Measurements from ENCODE around the gene SLC16A9.

Gene SLC16A9

DNA sequence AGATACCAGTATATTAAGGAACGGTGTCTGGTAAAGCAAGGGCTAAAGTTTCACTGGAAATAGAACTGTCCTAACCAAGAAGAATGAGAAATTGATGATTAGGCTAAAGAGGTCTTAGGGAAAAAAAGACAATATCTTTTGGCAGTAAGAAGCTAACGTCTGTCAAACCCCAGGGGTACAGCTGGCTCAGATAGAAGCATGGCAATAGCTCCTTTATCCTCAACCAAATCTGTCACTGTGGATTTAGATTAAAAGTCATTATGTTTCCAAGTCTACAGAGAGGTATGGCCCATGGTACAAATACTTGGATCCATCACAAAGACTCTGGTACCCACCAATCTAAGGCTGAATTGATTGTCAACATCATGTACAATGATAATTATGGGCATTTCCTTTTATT is 8.6 kb upstream of the SLC16A9 start:
- DNase-seq, result no peak

DNA sequence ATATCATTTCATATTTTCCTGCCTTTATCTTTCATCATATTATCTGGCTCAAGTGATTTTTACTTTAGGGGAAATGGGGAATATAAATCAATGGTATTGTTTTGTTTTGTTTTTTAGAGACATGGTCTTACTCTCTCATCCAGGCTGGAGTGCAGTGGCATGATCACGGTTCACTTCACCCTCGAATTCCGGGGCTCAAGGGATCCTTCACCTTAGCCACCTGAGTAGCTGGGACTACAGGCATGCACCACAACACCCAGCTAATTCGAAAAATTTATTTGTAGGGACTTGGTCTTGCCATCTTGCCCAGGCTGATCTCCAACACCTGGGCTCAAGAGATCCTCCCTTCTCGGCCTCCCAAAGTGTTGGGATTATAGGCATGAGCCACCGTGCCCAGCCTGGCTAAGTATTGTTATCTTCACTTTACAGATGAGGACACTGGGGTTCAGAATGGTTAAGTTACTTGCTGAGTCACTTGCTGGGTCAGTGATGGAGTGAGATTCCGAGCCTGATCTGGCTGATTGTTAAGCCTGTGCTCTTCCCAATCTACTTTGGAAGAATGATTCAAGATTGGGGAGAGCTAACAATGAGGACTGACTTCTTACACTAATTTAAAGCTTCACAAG is 3.7 kb upstream of the SLC16A9 start:
- no peak for DNase-seq

DNA sequence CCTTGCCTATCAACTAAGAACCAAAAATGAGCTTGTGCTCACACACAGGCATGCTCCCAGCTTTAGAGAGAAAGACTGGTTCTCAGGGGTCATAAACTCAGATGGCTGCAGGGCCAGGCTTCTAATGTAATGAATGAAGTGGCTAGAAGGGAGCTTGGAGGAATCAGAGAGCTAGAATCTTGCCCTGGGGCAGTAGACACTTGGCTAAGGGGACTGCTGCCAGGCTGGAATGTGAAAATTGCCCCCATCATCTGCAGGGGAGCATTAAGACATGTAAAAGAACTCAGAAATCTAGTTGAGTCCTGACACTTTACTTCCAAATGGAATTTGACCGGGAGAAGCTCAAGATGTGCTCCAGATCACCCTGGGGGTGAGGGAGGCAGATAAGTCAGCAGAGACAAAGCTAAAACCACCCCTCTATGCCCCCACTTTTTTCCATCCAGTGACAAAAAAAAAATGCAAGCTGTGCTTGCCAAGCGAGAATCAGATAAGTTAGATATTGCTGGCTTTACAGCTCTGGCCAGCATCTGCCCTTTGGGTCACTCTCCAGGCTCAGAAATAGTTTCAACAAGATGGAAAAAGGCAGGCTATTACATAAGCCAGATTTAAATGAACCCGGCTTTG is 2.3 kb upstream of the SLC16A9 start:
- no peak for DNase-seq

DNA sequence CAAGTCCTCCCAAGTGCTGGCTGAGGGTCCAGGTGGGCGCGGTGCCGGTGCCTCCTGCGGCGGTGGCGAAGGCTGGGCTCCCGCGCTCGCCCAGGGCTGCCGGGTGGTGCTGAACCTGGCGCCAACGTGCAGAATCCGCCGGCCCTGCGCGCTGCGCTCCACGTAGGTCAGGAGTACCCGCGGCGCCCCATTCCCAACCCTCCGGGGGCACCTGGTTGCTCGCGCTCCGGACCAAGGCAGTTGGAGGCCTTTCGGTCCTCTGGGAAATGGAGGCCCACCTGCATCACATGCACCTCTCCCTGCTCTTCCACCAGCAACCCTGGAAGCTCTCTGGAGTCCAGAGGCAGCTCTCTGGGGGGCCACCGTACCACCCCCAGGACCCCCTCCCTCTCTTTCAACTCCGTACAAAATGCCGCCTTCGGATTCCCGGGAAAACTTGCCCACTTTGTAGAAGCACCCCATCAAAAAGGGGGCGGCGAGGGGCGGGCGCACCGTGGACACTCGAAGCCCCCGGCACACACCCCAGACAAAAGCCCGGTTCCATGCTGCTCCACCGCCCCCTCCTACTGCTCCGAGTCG is 745 bp downstream of the SLC16A9 start:
- no peak for DNase-seq

DNA sequence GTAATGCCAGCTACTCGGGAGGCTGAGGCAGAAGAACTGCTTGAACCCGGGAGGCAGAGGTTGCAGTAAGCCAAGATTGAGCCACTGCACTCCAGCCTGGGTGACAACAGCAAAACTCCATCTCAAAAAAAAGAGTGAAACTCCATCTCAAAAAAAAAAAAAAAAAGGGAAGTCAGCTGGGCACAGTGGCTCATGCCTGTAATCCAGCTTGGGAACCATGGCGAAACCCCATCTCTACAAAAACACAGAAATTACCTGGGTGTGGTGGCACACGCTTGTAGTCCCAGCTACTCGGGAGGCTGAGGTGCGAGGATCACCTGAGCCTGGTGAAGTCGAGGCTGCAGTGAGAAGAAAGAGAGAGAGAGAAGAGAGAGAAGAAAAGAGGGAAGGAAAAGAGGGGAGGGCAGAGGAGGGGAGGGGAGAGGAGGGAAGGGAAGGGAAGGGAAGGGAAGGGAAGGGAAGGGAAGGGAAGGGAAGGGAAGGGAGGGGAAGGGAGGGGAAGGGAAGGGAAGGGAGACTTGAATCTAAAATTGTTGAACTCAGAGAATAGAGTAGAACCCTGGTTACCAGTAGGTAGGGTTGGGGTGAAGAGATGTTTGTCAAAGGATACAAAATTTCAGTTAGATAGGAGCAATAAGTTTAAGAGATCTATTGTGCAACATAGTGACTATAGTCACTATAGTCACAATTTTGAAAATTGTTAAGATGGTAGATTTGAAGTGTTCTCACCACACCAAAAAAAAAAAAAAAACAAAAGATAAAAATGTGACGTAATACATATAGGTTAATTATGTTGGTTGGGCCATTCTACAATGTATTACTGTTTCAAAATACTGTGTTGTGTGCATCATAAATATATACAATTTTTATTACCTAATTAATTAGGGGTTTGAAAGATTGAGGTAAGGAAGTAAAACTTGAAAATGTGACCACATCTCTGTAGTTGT is 2.5 kb downstream of the SLC16A9 start:
- no peak for DNase-seq

DNA sequence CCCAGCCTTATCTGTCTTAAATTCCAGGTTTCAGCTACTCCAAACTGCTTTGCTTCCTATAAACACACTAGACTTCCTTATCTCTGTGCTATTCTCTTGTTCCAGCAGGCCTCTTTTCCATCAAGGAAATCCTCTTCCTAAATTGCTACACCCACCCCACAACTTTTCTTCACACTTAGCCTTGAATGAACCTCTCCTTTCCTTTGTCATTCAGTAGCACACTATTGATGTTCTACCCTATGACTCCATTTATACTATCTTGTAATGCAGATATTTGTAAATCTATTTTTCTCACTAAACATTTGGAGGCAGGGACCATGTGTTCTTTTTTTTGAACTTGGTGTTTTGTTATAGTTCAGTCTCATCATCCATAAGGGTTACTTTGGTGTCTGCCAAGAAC is 3.7 kb downstream of the SLC16A9 start:
- no peak for DNase-seq

DNA sequence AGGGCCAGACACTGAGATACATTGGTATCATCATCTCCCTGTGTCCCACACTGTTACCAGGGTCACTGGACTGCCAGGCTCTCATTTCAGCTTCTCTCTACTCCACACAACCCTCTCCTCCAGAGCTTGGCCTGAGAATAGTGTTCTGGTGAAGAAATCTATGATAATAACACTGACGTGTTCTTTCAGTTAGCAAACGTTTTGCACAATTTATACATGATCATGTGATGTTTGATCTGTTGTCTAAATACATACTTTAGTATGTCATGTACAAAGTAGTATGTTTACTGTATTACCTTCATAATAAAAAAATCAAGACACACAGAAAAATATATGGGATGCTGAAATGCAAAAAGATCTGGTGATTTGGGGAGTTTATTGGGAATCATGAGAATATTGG is 5.0 kb downstream of the SLC16A9 start:
- no peak for DNase-seq

DNA sequence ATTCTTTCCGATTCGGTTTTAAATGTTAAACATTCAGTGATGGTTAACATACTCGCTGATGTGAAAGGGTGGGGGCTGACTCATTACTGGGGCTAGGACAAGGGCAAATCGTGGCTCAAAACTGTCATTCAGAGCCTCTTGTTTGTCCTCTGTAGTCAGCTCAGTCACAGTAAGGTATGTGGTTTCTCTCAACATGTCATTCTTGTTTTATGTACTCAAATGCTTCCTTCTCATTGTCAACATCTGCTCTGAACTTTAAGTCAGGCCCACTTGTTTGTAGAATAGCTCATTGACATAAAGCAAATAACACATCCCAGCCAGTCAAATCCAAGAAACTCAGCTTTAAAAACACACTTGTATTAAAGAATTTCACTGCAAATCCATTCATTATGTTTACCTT is 7.3 kb downstream of the SLC16A9 start:
- no peak for DNase-seq

DNA sequence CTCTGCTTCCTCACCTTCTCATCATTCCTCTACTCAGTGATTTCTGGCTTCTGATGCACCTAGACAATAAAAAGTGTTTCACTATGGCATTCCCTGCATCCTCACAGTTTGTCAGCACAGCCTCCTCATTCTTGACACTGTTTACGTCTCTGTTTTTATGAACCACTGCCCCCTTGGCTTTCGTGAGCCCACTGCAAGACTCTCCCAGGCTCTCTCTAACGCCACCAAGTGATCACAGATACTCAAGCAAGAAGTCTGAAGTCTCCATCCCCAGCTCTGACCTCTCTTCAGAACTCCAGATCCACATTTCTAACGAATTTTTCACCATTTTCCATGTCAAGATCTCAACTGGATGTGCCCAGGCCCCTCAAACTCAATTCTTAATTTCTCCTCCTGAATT is 8.9 kb downstream of the SLC16A9 start:
- DNase-seq, result no peak

DNA sequence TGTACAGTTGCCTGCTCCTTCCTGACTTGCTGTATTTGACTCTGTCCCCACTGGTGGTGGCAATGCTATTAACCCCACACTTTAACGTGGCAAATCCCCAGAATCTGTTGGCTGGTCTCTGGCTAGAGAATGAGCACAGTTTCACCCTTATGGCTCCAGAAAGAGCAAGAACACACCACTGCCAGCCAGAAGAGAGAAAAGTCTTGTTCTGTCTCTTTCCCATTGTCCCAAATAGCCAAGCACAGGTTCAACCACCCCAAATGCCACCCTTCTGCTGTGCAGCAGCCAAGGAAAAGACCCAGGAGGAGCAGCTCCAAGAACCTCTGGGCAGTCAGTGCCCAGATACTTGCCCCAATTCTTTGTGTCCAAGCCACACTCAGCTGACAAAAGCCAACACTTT is 11.3 kb downstream of the SLC16A9 start:
- no peak for DNase-seq

DNA sequence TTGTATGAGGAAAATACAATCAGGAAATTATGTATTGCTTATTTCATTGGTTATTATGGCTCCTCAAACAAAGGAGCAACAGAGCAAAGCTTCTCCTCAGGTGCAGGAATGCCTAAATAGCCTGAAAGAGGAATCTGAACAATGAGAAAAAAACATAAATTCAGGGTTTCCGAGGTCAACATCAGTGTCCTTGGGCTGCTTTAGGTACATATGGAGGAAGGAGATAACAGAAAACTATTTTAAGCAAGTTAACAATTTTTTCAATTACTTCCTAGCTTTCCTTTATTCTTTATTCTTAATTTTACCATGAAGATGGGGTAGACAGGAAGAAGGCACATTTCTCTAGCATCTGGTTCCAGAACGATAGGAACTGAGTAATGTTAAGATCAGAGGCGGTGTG is 14.0 kb downstream of the SLC16A9 start:
- no peak for DNase-seq

DNA sequence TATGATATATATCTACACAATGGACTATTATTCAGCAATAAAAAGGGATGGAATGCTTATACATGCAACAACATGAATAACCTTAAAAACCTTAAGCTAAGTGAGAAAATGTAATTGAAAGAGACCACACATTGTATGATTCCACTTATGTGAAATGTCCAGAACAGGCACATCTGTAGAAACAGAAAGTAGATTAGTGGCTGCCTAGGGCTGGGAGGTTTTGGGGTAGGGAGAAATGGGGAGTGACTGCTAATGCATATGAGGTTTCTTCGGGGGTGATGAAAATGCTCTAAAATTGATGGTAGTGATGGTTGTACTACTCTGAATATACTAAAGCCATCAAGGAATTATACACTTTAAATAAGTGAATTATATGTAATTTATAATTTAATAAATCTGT is 14.7 kb downstream of the SLC16A9 start:
- DNase-seq, result no peak

DNA sequence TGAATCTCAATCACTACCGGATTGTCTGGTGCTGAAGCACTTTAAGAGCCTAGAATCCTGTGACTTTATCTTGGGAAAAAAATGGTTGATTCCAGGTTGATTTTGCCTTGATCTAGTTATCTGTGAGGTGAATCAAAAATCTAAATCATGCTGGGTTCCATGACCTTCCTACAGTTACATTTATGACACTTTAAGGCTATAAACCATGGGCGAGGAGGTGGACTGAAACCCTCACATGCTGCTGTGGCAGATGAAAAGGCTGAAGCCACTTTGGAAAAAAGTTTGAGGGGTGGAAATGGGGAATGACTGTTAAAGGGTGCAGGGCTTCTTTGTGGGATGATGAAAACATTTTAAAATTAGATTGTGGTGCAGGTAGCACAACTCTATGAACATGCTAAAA is 17.5 kb downstream of the SLC16A9 start:
- DNase-seq, result no peak

DNA sequence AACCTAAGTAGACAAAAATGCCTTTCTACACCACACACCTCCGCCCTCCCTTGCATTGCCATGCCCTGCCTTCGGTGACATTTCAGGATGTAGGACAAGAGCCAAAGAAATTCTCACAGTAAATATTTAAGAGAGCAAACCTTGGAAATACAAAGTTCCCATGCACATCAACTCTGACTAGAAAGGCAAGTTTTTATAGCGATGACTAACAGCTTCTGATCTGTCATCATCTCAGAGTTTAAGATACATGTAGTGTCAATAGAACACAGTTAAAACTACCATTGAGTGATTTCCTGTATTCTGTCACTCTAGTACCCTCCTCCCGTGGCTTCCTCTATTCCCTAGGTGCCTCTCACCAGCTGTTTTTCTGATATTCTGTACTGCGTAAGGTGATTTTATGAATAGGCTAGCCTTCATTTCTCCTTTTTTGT is 20.7 kb downstream of the SLC16A9 start:
- DNase-seq, result no peak

DNA sequence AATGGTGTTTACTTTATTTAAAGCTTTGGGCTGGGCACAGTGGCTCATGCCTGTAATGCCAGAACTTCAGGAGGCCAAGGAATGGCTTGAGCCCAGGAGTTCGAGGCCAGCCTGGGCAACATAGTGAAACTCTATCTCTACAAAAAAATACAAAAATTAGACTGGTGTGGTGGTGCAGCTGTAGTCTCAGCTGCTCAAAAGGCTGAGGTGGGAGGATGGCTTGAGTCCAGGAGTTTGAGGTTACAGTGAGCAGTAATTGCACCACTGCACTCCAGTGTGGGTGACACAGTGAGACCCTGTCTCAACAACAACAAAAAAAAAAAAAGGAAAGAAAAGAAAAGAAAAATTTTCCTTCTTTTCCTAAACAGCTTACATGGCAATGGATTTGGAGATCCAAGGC is 22.0 kb downstream of the SLC16A9 start:
- DNase-seq, result no peak

DNA sequence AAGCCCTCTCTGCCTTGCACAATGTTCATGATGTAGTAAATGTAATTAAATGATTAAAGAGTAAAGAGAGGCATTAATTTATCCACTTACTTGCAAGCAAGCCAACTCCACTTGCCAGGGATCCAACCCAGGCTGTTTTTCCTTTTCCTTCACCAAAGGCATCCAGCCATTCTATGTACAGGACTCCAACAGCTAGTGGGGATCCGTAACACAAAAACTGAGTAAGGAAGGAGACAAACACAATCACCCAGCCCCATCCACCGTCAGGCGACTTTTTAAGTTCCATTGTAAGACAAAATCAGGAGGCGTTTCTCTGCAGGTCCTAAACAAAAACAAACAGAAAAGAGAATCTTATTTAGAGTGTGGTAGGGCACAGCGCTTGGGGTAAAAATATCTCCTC is 25.6 kb downstream of the SLC16A9 start:
- DNase-seq, result no peak

DNA sequence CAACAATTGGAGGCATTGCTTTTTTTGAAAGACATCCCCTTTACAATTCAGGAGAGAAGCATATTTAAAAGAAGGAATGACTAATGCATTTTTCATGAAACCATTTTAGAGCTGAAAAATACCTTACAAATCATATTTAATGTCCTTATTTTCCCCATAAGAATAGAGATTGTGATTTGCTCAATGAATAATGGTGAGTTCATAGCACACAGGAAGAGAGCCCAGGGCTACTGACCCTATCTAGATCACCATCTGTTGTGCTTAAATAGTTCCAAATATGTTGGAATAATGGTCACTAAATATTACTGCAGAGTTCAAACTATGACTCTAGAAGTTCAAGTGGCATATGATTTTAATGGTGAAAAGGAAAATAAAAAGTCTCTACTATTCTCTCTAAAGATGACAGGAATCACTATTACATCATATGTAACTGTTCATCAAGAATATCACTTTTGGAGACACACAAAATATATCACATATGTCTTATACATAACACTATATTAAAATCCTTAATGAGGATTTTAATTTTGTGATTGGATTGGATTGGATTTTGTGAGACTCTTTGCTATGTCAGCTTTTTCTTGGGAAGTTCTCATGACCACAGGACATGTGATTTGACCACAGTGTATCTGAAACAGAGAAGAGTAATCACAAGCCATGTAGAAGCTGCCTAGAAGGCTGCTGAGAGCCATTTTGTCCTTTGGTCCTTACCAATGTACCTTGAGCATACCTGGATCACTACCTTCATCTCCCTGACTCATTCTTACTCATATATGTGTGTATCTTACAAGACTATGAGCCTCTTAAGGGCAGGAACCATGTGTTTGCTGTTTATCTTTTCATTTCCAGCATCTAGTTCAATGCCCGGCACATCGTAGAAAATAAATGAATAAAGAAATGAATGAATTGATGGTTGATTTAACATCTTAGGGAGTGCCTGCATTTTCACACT is 26.4 kb downstream of the SLC16A9 start:
- no peak for DNase-seq

DNA sequence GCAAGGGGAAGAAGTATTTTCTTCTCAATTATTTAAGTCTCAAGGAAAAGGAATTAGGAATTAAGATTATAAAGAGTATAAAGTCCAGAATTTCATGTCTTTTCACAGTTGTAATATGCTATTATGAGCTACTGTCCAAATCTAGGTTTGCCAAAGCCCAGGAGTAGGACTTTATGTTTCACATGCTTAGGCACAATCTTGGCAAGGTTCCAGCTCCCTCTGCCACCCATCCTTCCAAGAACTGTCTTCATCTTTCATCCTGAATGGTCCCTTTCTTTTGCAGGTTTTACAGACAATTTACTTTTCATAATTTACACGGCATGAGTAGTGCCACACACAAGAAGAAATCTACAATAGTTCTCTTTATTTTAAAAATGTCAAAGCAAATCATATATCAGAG is 29.5 kb downstream of the SLC16A9 start:
- DNase-seq, result no peak

DNA sequence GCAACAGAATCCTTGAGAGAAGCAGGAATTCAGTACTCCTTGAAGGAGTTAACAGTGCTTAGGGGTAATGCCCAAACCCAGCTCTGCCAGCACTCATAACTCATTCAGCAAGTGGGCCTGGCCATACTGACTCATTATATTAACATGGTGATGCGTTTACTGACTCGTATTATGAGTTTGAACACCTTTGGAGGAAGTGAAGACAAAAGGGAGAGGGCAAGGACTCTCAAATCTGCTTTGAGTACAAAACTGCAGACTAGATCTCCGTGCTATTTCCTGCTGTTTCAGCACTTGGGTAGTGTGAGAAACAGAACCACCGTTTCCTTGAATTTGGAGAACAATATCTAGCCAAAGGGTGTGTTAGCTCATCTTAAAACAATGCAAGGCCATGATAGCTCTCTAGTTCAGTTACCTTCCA is 30.8 kb downstream of the SLC16A9 start:
- DNase-seq, result no peak

DNA sequence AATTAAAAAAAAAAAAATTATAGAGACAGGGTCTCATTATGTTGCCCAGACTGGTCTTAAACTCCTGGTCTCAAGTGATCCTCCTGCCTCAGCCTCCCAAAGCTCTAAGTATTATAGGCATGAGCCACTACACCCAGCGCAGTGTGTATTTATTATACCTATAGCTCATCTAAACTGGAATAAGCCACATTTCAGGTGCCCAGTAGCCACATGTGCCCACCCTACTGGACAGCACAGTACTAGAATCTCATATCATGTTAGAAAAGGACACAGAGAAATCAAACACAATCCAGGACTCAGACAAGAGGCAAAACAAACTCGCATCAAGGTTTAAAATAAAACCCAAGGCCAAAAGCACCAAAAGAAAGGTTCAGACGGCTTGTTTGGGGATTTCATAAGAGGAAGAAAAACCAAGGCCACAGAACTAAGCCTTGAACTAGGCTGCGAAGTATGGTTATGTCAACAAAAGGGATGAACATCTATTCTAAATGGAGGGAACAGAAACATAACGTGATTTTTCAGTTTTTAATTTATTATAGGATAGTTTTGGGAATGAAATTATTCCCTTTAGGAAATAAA is 32.3 kb downstream of the SLC16A9 start:
- DNase-seq, result no peak

DNA sequence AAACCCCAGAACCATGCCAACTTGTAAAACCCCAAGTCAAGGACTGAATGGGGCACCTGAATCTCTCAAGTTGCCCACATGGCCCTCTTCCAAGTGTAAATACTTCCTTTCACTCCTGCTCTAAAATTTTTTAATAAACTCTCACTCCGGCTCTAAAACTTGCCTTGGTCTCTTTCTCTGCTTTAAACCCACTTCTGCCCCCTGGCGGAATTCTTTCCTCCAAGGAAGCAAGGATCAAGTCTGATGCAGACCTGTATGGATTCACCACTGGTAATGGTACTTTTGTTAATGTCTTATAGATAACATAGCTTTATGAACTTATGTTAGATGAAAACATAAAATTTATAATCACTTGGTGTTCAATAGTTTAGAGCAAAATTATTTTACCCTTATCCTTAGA is 33.8 kb downstream of the SLC16A9 start:
- no peak for DNase-seq

DNA sequence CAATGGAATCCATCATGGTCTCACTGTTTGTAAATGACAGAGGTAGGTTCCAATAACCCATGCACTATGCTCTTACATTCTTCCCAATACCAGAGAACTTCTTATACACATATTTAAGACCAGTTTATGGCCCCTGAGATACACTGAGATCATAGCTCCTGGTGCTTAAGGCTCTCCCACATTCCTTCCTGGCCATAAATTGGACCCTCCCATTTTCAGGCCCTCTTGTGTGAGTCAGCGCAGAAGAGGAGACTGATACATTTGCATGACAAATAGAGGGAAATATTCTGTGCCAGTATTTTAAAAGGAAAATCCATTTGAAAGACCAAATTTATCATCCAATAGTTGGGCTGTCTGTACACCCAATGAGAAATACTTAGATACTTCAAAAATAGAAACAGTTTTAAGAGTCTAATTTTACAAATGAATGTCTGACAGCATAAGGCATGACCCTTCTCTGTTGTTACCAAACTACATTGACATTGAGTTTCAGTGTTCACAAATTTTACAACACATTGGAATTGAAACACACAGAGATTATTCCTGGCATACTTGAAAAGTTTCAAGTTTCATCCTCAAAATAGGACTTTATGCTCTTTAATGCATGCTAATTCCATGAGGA is 35.3 kb downstream of the SLC16A9 start:
- no peak for DNase-seq
